Urinary bladder (tissue), 4 donors: ENCODE measurements around the gene LRP1B. TPM values are rescaled to one million over a fixed set of nuclear protein-coding genes. Genes with fewer than 3 reads are reported as not detected.

Source experiments
- DNase-seq: peaks from one replicate; pipeline ENCODE4 v3.0.0-alpha.2; 2015; ENCODE audit errors: extremely low spot score
- H3K27ac ChIP-seq: one replicate; pipeline ENCODE4 v1.5.1; 2013; ENCODE audit warnings: low read depth, mild to moderate bottlenecking, moderate library complexity
- H3K36me3 ChIP-seq: one replicate; pipeline ENCODE4 v1.6.1; 2013; ENCODE audit warnings: mild to moderate bottlenecking, moderate library complexity; ENCODE audit not compliant: insufficient read depth
- H3K4me1 ChIP-seq: one replicate; pipeline ENCODE4 v1.6.1; 2013; ENCODE audit warnings: mild to moderate bottlenecking, moderate library complexity; ENCODE audit not compliant: insufficient read depth
- H3K4me3 ChIP-seq: one replicate; pipeline ENCODE4 v1.5.1; 2013; ENCODE audit warnings: low read depth, low read length
- WGBS: extraction: QIAGEN DNeasy Blood & Tissue Kit; methylation state at CpG from one replicate; pipeline ENCODE4 v1.1.7; 2013; 5-methylcytosine and 5-hydroxymethylcytosine counted together
- polyA plus RNA-seq: library from polyadenylated mRNA; stranded (reverse); fragments of 200-250 nt; gene quantifications from one replicate; pipeline ENCODE4 v1.2.3, GENCODE V29; 2013
- total RNA-seq: library from RNA; depleted of rRNA; stranded (reverse); fragments of >200 nt; gene quantifications from one replicate; pipeline ENCODE4 v1.2.3, GENCODE V29; 2014
- donor health status: healthy with polysubstance abuse.
- donor health status: healthy.

Gene LRP1B
- total and polyA plus RNA-seq, 2 donors: 0.05 to 13.3 TPM

- no peak overlapping the region for H3K4me3 ChIP-seq
- H3K36me3 ChIP-seq: no peaks in the 10 kb centered on the region
- no peak for DNase-seq
- WGBS: 80% methylated on average over 6 of the region's 6 CpGs
- no peaks in the 10 kb centered on the region for H3K4me1 ChIP-seq
- H3K27ac ChIP-seq: no peak overlapping the region
Measured at GRCh38 chr2:140502951-140503630, 1627.7 kb downstream of the LRP1B start.

GRCh38 chr2:140498360-140498759 is 1632.5 kb downstream of the LRP1B start:
- DNase-seq: no peak
- H3K36me3 ChIP-seq: no peaks in the 10 kb centered on the region
- no peak overlapping the region for H3K4me3 ChIP-seq
- H3K27ac ChIP-seq: no peak overlapping the region
- H3K4me1 ChIP-seq: no peaks in the 10 kb centered on the region
- 29% methylated on average over 4 of the region's 4 CpGs for whole genome bisulfite sequencing

- Histone ChIP-seq H3K27ac (no peak overlapping the region), H3K36me3 (no peaks in the 10 kb centered on the region), H3K4me1 (no peaks in the 10 kb centered on the region), H3K4me3 (no peak overlapping the region)
- no peak for DNase-seq
- WGBS: 96% methylated on average over 1 of the region's 1 CpG
Measured at GRCh38 chr2:140496714-140497113, 1634.1 kb downstream of the LRP1B start.

GRCh38 chr2:140491876-140492275 is 1638.9 kb downstream of the LRP1B start:
- WGBS: 43% methylated on average over 3 of the region's 3 CpGs
- Histone ChIP-seq H3K36me3 (no peaks in the 10 kb centered on the region), H3K4me3 (no peak overlapping the region), H3K4me1 (no peaks in the 10 kb centered on the region), H3K27ac (no peak overlapping the region)
- DNase-seq: no peak

GRCh38 chr2:140489193-140489592 is 1641.6 kb downstream of the LRP1B start:
- 46% methylated on average over 1 of the region's 1 CpG for WGBS
- Histone ChIP-seq H3K4me1 (no peaks in the 10 kb centered on the region), H3K4me3 (no peak overlapping the region), H3K36me3 (no peaks in the 10 kb centered on the region), H3K27ac (no peak overlapping the region)
- no peak for DNase-seq

- no peak overlapping the region for H3K4me3 ChIP-seq
- no peak overlapping the region for H3K27ac ChIP-seq
- WGBS: 55% methylated on average over 2 of the region's 2 CpGs
- H3K36me3 ChIP-seq: no peaks in the 10 kb centered on the region
- no peaks in the 10 kb centered on the region for H3K4me1 ChIP-seq
- no peak for DNase-seq
Measured at GRCh38 chr2:140481136-140481535, 1649.7 kb downstream of the LRP1B start.

- Histone ChIP-seq H3K4me1 (no peaks in the 10 kb centered on the region), H3K27ac (no peak overlapping the region), H3K36me3 (no peaks in the 10 kb centered on the region), H3K4me3 (no peak overlapping the region)
- 74% methylated on average over 1 of the region's 1 CpG for WGBS
- DNase-seq: no peak
Measured at GRCh38 chr2:140473851-140474250, 1657.0 kb downstream of the LRP1B start.

- no peak for DNase-seq
- H3K4me3 ChIP-seq: no peak overlapping the region
- H3K27ac ChIP-seq: no peak overlapping the region
- no peaks in the 10 kb centered on the region for H3K4me1 ChIP-seq
- H3K36me3 ChIP-seq: no peaks in the 10 kb centered on the region
- 80% methylated on average over 2 of the region's 2 CpGs for WGBS
Measured at GRCh38 chr2:140472676-140473075, 1658.1 kb downstream of the LRP1B start.

GRCh38 chr2:140465301-140465700 is 1665.5 kb downstream of the LRP1B start:
- no peak overlapping the region for H3K4me3 ChIP-seq
- no peak for DNase-seq
- no peaks in the 10 kb centered on the region for H3K36me3 ChIP-seq
- H3K4me1 ChIP-seq: no peaks in the 10 kb centered on the region
- no peak overlapping the region for H3K27ac ChIP-seq
- WGBS: 88% methylated on average over 2 of the region's 2 CpGs

- Histone ChIP-seq H3K4me1 (no peaks in the 10 kb centered on the region), H3K36me3 (no peaks in the 10 kb centered on the region), H3K27ac (no peak overlapping the region), H3K4me3 (no peak overlapping the region)
- DNase-seq: no peak
- WGBS: 76% methylated on average over 4 of the region's 4 CpGs
Measured at GRCh38 chr2:140462990-140463389, 1667.8 kb downstream of the LRP1B start.

GRCh38 chr2:140457483-140457882 is 1673.3 kb downstream of the LRP1B start:
- WGBS: 51% methylated on average over 3 of the region's 3 CpGs
- Histone ChIP-seq H3K36me3 (no peaks in the 10 kb centered on the region), H3K4me3 (no peak overlapping the region), H3K27ac (no peak overlapping the region), H3K4me1 (no peaks in the 10 kb centered on the region)
- no peak for DNase-seq

GRCh38 chr2:140455315-140455714 is 1675.5 kb downstream of the LRP1B start:
- H3K27ac ChIP-seq: no peak overlapping the region
- WGBS: 91% methylated on average over 1 of the region's 1 CpG
- H3K4me1 ChIP-seq: no peaks in the 10 kb centered on the region
- H3K4me3 ChIP-seq: no peak overlapping the region
- H3K36me3 ChIP-seq: no peaks in the 10 kb centered on the region
- no peak for DNase-seq

- Histone ChIP-seq H3K27ac (no peak overlapping the region), H3K36me3 (no peaks in the 10 kb centered on the region), H3K4me1 (no peaks in the 10 kb centered on the region), H3K4me3 (no peak overlapping the region)
- no peak for DNase-seq
- WGBS: 64% methylated on average over 3 of the region's 3 CpGs
Measured at GRCh38 chr2:140454717-140455116, 1676.1 kb downstream of the LRP1B start.

- Histone ChIP-seq H3K36me3 (no peaks in the 10 kb centered on the region), H3K27ac (no peak overlapping the region), H3K4me1 (no peaks in the 10 kb centered on the region), H3K4me3 (no peak overlapping the region)
- DNase-seq: no peak
Measured at GRCh38 chr2:140451324-140451723, 1679.5 kb downstream of the LRP1B start.

- H3K36me3 ChIP-seq: no peaks in the 10 kb centered on the region
- H3K4me1 ChIP-seq: no peaks in the 10 kb centered on the region
- DNase-seq: no peak
- WGBS: 39% methylated on average over 7 of the region's 7 CpGs
- no peak overlapping the region for H3K4me3 ChIP-seq
- no peak overlapping the region for H3K27ac ChIP-seq
Measured at GRCh38 chr2:140442319-140442718, 1688.5 kb downstream of the LRP1B start.
